Cardiac muscle cell (in vitro differentiated cells and primary cell): Measurements from ENCODE around the gene KYNU. TPM values are rescaled to one million over a fixed set of nuclear protein-coding genes. Genes with fewer than 3 reads are reported as not detected.
"Not testable (repeated sequence)": the region's sequence is repeated elsewhere in the genome, so short reads cannot be mapped to it uniquely, and the experiment has no call there.

Source experiments
- DNase-seq, 2 donors: peaks; one replicate each; pipeline versions ENCODE4 v3.0.0 to v3.0.0-alpha.2; 2010 to 2017; ENCODE audit warnings: low read depth in 1 of 2, low spot score in 1 of 2
- H3K27ac ChIP-seq: fragments of 200-600 bp; sonication (generic); 2 replicates; pipeline ENCODE4 v1.5.1; 2016
- H3K27me3 ChIP-seq: fragments of 200-600 bp; sonication (generic); 2 replicates; pipeline ENCODE4 v1.6.0; 2016; ENCODE audit warnings: control low read depth
- H3K36me3 ChIP-seq: fragments of 200-600 bp; sonication (generic); 2 replicates; pipeline ENCODE4 v1.5.1; 2016; ENCODE audit warnings: control low read depth
- H3K4me1 ChIP-seq: fragments of 200-600 bp; sonication (generic); 2 replicates; pipeline ENCODE4 v1.8.1; 2017; ENCODE audit warnings: low read depth, mild to moderate bottlenecking, mixed run types
- H3K4me3 ChIP-seq: fragments of 200-600 bp; sonication (generic); 2 replicates; pipeline ENCODE4 v1.5.1; 2016; ENCODE audit warnings: mild to moderate bottlenecking
- H3K9me3 ChIP-seq: fragments of 200-600 bp; sonication (generic); 2 replicates; pipeline ENCODE4 v1.5.1; 2017; ENCODE audit warnings: low read depth, mild to moderate bottlenecking, control low read depth
- polyA plus RNA-seq: library from polyadenylated mRNA; unstranded; fragments of >200 nt; fragmentation: Nextera tagmentation; extraction: Ambion mirVana; gene quantifications from 2 replicates; pipeline ENCODE4 v1.2.1, GENCODE V29; 2016
- total RNA-seq: library from RNA; depleted of rRNA; stranded (reverse); fragments of >200 nt; gene quantifications from 2 replicates; pipeline ENCODE4 v1.2.3, GENCODE V29; 2016
- TF ChIP-seq, protein P1 (sequence below): IDR thresholded peaks from 2 replicates; pipeline ENCODE4 v1.5.1; 2012; ENCODE audit warnings: low read depth, mild to moderate bottlenecking, low read length

The KYNU gene
- total and polyA plus RNA-seq, 2 experiments from 2014 or later = 0.12 to 0.24 TPM

DNA sequence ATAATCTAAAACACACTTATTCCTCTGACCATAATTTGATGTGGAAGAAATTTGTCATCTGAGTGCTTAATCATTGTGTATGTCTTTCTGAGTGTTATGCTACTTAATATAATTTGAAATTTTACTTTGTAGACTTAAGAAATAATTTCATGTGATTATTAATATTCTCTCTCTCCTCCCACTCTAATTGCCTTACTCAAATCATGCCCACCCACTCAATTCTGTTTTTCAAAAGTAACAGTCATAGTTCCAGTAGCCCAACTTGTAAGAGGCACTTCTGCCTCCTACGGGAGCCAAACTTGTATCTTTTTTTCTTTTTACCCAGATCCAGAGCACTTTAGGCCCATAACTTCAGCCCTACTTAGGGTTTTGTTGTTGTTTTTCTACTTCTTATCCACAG, 18.5 kb upstream of the KYNU start:
- H3K27ac ChIP-seq = no peak overlapping the region

DNA sequence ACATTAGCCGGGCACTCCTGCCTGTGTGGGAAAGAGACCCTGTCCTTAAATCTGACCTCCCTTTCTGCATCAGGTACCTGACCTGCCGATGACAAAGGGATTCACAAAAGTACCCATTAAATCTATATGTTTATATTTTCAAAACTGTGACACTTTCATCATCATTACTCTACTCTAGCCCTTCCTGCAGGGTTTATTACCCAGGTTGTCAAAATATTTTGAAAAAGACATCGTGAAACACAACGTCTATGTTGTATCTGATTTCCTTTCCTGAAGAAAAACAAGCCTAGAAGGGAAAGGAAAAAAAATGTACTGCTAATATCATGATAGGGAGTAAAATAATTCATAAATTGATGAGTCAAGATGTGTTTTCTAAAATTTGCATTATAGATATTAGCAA, 15.2 kb upstream of the KYNU start:
- no peaks in the 10 kb centered on the region for H3K9me3 ChIP-seq
- TF ChIP-seq, protein P1, sequence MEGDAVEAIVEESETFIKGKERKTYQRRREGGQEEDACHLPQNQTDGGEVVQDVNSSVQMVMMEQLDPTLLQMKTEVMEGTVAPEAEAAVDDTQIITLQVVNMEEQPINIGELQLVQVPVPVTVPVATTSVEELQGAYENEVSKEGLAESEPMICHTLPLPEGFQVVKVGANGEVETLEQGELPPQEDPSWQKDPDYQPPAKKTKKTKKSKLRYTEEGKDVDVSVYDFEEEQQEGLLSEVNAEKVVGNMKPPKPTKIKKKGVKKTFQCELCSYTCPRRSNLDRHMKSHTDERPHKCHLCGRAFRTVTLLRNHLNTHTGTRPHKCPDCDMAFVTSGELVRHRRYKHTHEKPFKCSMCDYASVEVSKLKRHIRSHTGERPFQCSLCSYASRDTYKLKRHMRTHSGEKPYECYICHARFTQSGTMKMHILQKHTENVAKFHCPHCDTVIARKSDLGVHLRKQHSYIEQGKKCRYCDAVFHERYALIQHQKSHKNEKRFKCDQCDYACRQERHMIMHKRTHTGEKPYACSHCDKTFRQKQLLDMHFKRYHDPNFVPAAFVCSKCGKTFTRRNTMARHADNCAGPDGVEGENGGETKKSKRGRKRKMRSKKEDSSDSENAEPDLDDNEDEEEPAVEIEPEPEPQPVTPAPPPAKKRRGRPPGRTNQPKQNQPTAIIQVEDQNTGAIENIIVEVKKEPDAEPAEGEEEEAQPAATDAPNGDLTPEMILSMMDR = no peak
- H3K4me1 ChIP-seq = no peaks in the 10 kb centered on the region
- DNase-seq = no peak
- H3K27ac ChIP-seq = no peak overlapping the region
- H3K27me3 ChIP-seq = no peaks in the 10 kb centered on the region
- H3K4me3 ChIP-seq = no peak overlapping the region
- H3K36me3 ChIP-seq = no peaks in the 10 kb centered on the region

More for the DNA sequence above, 18.5 kb upstream of the KYNU start:
- TF ChIP-seq, protein P1 = no peak
- DNase-seq = no peak
- no peaks in the 10 kb centered on the region for H3K4me1 ChIP-seq
- H3K27me3 ChIP-seq = no peaks in the 10 kb centered on the region
- H3K9me3 ChIP-seq = no peaks in the 10 kb centered on the region
- H3K36me3 ChIP-seq = no peaks in the 10 kb centered on the region
- no peak overlapping the region for H3K4me3 ChIP-seq

DNA sequence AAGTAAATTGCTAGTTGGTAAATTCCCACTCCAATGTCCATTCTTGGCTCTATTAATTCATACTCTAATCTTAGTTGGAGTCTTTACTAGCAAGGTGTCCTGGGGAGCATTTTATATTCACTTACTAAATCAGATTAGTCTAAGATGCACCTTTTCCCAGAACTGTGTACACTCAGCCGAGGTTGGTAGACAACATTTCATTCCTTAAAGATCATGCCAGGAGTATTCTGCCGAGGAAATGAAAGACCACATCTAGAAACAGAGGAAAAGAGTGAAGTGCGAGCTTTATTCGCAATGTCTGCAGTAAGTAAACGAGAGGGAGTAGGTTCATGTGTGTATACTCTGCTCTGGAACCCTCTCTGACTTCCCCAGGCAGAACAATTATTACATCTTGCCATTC, 14.6 kb upstream of the KYNU start:
- H3K27ac ChIP-seq = no peak overlapping the region

DNA sequence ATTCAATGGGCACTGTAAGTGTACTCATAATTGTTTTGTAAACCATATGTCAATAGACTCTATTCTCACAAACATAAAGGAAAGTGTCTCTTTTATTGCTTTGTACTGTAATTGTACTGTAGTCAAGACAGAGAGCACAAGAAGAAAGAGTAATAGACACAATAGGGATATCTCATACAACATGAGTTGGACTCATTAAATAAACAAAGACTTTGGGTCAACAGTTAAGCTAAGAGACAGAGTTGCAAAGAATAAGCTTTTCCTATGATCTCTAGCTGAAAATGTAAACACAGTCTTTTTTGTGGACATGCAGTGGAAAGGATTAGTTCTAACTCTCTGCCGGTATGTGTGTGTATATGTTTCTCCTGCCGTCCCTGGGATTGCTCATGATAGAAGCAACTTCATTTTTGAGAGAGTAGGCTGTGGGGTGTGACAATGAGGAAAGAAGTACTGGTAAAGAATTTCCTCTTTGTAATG, 13.9 kb upstream of the KYNU start:
- Histone ChIP-seq H3K27ac (no peak overlapping the region), H3K9me3 (no peaks in the 10 kb centered on the region), H3K36me3 (no peaks in the 10 kb centered on the region), H3K4me1 (no peaks in the 10 kb centered on the region), H3K4me3 (no peak overlapping the region), H3K27me3 (no peaks in the 10 kb centered on the region)
- no peak for DNase-seq
- TF ChIP-seq, protein P1 = no peak

More for the DNA sequence above, 14.6 kb upstream of the KYNU start:
- Histone ChIP-seq H3K36me3 (no peaks in the 10 kb centered on the region), H3K4me3 (no peak overlapping the region), H3K27me3 (no peaks in the 10 kb centered on the region), H3K4me1 (no peaks in the 10 kb centered on the region), H3K9me3 (no peaks in the 10 kb centered on the region)
- DNase-seq = no peak
- TF ChIP-seq, protein P1 = no peak

DNA sequence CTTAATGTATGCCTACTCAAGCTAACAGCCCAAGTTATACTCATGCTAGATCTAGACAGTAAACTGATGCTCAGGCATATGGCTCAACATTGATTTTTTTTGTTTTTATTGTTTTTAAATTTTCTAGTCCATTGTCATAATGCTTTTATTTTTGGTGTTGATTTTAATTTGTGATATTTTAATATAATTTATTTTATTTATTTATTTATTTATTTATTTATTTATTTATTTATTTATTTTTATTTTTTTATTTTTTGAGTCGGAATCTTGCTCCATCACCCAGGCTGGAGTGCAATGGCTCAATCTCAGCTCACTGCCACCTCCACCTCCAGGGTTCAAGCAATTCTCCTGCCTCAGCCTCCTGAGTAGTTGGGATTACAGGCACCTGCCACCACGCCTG, 12.9 kb upstream of the KYNU start:
- not testable (repeated sequence) for H3K4me3 ChIP-seq, H3K36me3 ChIP-seq, H3K27me3 ChIP-seq, H3K27ac ChIP-seq, H3K9me3 ChIP-seq, DNase-seq, H3K4me1 ChIP-seq

DNA sequence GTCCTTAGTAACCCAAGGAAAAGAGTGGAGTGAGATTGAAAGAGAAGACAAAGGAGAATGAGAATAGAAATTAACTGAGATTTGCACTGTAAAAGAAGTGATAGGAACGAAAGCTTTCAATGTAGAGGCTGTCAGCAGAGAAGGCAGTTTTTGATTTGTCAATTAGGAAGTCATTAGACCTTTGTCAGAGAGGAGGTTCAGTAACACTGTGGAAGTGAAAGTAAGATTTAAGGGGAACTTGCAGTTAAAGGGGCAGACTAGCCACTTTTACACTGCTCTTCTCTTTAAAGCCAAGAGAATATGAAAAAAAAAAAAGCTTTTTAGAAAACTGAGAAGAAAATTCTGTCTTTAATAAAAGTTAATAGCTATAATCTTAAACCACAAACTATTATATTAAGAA, 11.5 kb upstream of the KYNU start:
- no peaks in the 10 kb centered on the region for H3K9me3 ChIP-seq
- no peaks in the 10 kb centered on the region for H3K4me1 ChIP-seq
- no peaks in the 10 kb centered on the region for H3K27me3 ChIP-seq
- DNase-seq = no peak
- TF ChIP-seq, protein P1 = no peak
- H3K27ac ChIP-seq = no peak overlapping the region
- H3K4me3 ChIP-seq = no peak overlapping the region
- no peaks in the 10 kb centered on the region for H3K36me3 ChIP-seq
